GM19324 (cell line): ENCODE measurements around the gene ATG2A.
A peak's percentile ranks its signal among the peaks of the same experiment; 100 is the strongest.

Source experiments
- ATAC-seq: cut with Tn5 transposase; IDR thresholded peaks from one replicate; pipeline ENCODE4 v1.9.1; 2021; ENCODE audit warnings: mild to moderate bottlenecking, moderate library complexity; ENCODE audit not compliant: unreplicated experiment, low FRiP score

ATG2A gene

DNA sequence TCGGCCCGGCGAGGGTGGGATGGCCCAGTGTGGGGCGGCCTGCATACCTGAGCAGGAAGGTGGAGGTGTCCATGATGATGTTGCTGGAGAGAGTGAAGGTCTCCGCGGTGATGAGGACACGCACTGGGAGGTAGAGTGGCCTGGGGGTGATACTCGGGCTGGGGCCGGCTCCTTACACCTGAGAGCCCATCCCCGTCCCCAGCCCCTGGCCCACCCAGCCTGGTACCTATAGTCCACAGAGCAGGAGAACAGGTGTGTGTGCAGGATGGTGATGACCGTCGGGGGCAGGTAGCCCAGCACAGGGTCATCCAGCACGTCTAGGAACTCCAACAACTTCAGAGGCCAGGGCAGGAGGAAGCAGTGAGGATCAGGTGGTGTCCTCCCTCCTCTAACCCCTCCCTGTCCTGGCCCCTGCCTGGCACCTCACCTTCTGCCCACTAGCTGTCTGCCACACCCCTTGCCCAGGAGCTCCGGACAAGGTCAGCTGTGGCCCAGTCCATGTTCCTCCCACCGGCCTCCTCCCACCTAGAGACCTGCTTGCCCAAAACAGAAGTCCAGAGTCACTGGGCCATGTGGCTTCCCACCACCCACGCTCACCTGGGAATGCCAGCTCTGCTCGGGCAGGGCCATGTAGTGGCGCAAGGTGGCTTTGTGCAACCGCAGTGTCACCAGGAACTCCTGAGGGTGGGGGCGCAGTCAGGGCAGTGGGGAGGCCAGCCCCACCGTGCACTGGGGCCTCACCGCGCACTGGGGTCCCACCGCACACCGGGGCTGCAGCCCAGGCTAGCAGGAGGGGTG lies 11.3 kb downstream of the ATG2A start:
- no peak for ATAC-seq

- no peak for ATAC-seq
Measured at GRCh38 chr11:64903291-64903833, 13.6 kb downstream of the ATG2A start.

DNA sequence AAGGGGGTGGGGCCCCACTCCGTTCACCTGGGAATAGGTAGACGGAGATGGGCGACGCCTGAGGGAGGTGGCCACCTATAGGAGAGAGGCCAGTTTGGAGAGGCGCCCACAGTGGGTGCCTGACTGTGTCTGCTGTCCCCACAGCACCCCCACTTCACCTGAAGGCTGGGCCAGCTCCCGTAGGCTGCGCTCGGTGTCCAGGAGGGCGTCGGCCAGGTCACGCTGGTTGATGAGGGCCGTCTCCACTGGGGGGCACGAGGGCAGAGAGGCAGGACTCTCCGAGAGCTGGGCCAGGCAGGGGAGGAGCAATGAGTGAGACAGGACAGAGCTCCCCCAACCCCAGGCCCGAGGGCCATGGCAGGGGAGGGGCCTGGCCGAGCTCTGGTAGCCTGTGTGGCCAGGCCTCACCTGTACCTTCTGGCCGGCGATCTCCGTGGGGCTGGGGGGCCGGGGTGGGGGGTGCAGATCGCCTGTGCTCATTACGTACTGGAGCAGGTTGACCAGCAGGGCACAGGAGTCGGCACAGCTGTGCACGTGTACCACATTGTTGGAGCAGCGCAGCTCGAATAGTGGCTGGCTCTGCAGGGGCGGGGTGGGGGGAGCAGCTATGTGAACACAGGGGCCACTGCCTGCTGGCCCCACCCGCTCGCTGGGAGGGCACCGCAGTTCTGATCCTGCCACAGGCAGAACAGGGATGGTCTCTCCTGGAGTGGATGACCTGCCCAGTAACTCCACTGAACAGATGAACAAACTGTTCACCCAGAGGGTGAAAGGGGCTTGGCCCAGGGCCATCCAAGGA lies 14.7 kb downstream of the ATG2A start:
- ATAC-seq = no peak

DNA sequence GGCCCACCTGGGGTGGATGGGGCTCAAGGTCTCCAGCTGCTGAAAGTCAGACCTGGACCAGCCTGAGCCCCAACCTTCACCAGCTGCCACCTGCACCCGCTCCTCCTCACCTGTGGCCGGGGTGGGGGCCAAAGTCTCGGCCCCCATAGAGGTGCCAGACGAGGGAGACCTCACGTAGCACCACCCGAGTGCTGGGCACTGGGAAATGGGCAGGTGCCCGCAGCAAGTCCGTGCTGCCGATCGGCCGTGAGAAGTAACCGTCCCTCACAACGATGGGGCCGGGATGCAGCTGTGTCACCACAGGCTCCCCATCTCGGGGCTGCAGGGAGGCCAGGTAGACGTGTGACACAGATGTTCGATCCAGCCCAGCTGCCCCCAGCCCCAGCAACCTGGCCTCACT lies 16.2 kb downstream of the ATG2A start:
- ATAC-seq = no peak

DNA sequence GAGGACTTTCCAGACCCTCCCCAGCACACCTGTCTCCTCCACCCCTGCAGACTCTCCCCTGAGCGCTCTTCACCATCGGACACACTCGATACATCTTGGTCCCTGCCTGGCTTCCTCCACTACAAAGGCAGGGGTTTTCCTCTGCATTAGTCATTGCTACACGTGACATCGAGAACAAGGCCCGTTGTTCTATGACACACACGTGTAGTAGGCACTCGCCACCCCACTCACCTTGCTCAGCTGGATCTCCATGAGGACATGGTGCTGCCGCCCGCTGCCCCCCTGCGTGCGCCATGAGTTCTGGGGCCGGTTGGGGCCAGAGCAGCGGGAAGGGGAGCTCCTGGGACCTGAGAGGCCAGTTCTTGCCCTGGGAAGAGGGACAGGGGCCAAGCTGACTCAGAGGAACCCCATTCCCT lies 16.7 kb downstream of the ATG2A start:
- no peak for ATAC-seq

DNA sequence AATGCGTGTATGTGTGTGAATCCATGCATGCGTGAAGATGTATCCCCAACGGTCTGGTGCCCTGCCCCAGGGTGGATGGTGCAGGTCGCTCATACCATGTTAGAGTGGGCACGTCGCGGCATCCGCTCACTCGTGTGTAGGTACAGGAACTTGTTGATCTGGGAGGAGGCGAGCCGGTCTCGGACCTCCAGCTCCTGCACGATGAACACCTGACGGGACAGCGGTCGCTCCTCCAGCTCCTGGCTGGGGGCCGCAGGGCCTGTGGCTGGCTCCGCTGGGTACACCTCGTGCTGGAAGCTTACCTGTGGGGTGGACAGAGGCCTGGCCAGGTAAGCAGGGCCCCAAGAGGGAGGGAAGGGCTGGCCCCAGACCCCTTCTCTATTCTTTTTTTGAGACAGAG lies 18.5 kb downstream of the ATG2A start:
- no peak for ATAC-seq

DNA sequence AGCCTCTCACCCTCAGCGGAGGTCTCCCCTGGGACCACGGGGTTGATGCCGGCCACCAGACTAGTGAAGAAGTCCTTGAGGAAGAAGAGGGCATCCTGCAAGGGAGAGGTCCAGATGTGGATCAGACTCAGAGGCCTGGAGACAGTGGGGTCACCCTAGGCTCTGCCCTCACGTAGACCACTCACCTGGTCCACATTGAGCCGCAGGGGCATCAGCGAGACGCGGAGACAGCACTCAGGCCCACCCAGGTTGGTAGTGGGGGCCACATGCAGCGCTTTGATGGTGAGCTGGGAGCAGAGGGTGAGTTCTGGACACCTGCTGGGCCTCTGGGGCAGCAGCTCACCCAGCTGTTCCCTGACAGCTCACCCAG lies 18.9 kb downstream of the ATG2A start:
- no peak for ATAC-seq

GRCh38 chr11:64897381-64898075 lies 19.5 kb downstream of the ATG2A start:
- no peak for ATAC-seq

GRCh38 chr11:64896448-64897022 lies 20.5 kb downstream of the ATG2A start:
- ATAC-seq = no peak

- ATAC-seq = no peak
Measured at GRCh38 chr11:64894812-64895452, 22.1 kb downstream of the ATG2A start.

DNA sequence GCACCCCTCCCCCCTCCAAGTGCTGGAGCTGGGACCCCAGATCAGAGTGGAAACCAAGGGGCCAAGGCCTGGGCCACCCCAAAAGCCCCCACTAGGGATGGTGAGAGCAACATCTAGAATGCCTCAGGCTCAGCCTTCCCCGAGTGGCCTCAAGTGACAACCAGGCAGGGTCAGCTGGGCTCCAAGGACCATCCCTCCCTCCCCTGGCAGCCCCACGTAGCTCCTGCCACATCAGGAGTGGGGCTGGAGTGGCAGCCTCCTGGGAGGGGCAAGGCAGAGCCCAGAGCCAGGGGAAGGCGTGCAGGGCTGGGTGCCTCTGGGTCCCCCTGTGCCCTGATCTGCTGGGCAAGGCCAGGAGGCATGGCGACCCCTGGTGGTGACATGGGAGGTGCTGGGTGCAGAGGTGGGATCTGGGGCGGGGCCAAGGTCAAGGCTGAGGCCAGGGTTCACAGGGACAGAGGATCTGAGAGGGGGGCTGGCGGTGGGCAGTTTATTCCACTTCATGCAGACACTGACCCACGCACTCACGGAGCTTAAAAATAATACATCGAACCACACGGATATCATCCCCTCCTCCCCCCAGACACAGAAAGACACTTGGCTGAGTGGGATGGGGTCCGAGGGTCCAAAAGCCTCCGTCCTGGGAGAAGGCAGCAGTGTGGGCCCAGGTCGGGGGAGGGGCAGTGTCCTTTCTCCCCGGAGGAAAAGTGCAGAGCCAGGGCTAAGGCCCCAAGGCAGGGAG lies 22.8 kb downstream of the ATG2A start:
- ATAC-seq = peak; percentile 47

- ATAC-seq = no peak
Measured at GRCh38 chr11:64893194-64894069, 23.6 kb downstream of the ATG2A start.

- no peak for ATAC-seq
Measured at GRCh38 chr11:64892838-64893193, 24.2 kb downstream of the ATG2A start.

DNA sequence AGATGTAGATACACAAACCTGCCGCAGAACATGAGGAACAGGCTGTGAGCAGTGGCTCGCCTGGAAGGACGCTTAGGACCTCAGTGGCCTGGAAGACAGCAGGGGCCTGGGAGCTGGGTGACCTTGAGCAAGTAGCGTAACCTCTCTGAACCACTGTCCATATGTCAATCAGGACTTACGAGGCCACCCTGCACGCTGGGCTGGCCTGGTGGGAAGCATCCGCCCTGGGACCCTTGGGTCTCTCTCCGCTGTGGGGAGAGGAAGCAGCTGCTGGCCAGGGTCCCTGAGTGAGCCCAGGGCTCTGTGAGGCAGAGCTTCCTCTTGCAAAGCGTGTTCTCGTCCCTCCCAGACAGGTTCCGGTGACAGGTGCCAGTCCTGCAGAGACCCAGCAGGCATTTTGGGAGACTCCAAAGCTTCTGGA lies 24.6 kb downstream of the ATG2A start:
- no peak for ATAC-seq

- no peak for ATAC-seq
Measured at GRCh38 chr11:64891880-64892279, 25.1 kb downstream of the ATG2A start.

DNA sequence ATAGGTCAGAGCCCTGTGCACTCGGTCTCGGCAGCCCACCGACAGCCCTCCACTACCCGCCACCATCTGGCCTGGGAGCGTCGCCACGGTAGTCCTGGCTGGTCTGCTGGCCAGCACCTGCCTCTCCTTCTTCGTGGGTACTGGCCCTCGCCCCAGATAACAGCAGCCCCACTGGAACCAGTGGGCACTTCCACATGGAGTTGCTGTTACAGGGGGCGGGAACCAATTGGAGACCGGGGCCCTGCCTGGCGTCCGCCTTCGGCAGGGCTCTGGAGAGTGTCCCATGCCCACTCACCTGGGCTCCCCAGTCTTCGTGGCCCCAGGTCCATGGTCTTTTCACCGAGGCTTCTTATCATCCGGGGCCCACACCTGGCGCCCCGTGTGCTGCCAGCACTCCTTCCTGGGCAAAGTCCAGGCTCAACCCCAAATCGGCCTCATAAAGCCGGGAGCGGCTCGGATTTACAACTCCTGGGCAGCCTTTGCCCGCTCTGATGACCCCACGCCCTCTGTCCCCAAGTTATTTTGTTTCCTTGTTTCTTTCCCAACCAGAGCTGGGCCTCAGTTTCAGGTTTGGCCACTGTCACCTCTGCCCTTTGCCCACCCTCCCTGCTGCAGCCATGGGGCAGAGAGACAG lies 25.7 kb downstream of the ATG2A start:
- no peak for ATAC-seq

GRCh38 chr11:64890522-64890939 lies 26.5 kb downstream of the ATG2A start:
- no peak for ATAC-seq
